ENCODE data around the gene CEP85.

CEP85 gene

DNA sequence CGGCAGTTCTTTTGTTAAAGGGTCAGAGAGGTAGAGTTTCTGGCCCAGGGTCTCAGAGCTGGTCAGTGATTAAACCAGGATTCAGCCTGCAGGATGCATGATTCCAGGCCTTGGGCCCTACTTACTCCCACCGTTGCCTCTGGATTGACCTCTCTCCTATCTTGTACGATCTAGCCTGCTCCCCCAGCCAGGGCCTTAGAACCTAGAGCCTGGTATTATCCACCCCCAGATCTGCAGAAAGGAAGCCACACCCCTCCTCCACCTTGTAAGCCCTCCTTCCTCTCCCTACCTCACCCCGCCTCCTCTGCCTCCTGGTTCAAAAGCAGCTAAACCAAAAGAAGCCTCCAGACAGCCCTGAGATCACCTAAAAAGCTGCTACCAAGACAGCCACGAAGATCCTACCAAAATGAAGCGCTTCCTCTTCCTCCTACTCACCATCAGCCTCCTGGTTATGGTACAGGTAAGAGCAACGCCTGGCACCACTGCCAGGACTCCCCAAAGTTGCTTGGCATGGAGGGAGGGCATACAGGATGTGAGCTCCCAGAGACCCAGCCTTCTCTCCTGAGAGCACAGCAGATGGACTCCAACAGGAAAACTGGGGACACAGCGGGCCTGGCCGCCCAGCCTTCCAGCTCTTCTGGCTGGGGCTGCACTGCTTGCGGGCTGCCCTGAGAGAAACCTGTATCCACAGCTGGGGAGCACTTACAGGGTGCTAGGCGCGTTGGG is 83.8 kb downstream of the CEP85 start, which contains the start of gene CD52:
TSS of gene CD52 (plus strand) at position 347 of the 726 bp plus-strand sequence. CDS start at position 407, 60 bp downstream.
- peak; percentile 87 for DNase-seq

DNA sequence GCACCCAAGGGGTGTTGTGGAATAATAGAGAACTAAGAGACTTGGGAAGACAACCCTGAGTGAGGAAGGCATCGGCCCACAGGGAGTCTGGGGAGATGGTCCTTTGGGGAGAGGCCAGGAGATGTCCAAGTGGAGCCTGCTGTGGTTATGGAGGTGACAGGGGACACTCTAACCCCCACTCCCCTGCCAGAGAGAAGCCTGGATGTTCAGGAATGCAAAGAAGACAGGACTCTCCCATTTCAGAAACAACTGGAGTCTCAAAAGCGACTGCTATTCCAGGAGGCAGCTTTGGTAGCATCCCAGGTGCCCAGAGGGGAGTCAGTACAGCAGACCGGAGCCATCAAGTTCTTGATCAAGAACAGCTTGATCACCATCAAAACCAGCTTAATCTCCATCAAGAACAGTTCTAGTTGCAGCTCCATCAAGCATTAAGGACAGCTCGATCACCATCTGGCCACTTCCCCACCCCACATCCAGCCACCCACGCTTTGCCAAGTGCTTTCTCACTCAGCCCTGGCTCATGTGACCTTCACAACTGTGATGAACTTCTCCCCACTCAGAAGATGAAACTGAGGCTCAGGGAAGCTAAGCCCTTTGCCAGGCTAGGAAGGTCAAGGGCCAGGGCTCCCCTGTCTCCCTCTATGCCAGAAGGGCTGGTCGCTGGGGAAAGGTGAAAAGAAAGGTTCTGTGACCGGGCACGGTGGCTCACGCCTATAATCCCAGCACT is 84.5 kb downstream of the CEP85 start:
- peak; percentile 64 for DNase-seq

DNA sequence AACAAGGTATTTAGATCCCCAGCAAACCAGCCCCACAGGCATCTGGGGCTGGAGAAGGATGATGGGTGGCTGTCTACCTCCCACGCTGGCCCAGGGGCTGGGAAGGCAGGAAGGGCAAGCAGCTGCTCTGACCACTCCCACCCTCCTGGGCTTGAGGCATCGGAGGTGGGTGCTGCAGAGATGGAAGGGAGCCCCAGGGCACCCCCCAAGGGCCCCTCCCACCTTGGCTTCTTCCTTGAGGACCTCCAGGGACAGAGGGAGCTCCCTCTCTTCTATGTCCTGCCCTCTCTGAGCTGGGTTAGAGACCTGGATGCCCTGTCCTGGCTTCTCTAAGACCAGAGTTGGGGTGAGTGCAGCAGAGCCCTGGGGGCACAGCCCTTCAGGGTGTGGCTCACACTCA is 86.9 kb downstream of the CEP85 start:
- no peak for DNase-seq

DNA sequence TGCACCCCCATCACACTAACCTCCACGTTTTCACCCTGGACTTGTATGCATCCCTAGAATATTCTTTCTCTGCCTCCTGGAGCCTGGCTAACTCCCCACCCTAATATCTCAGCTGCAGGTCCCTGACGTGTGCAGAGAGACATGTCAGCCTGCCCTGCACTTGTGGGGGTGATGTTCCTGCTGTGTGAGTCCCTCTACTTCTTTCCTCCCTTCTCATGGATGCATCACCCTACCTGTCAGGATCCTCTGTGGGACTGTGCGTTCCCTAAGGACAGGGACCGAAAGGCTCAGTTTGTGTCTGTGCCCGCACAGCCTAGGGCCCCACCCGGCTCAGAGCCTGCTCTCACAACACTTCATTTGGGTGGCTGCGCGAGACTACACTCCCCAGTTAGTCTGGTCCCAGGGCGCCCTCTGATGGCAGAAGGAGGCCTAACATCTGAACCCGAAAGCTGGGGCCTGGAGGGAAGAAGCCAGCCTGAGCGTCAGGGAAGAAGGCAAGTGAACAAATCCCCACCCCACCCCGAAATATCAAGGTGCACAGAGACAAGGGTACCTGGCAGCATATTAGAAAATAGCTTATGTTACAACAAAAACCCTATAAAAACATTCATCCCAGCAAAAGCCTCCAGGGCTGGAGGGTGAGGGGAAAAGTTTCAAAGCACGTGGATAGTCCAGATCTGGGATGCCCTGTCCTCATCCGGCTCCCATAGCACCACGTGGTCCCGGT is 87.5 kb downstream of the CEP85 start:
- DNase-seq = peak; percentile 95

DNA sequence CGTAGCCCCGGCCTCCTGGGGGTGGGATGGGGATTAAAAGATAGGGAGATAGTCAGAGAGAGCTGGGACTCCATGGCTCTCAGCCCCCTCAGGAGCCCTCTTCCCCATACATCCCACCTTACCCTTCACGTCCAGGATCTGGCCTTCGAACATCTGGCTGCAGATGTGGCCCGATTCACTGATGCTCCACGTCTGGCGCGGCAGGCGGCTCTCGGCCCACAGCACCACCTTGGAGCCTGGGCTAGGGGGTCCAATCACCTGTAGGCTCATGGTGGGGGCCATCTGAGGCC is 88.0 kb downstream of the CEP85 start:
- no peak for DNase-seq

DNA sequence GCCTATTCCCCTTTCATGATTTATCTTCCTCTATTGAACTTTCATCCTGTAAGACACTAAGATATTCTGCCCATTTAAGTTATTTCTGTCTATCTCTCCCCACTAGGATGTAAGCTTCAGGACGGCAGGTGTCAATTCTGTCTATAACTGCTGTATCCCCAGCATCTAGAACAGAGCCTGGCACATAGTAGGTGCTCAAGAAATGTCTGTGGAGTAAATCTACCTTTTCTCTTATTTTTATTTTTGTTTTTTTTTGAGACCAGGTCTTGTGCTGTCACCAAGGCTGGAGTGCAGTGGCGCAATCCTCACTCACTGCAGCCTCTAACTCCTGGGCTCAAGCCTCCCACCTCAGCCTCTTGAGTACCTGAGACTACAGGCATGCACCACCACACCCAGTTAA is 89.4 kb downstream of the CEP85 start:
- no peak for DNase-seq

DNA sequence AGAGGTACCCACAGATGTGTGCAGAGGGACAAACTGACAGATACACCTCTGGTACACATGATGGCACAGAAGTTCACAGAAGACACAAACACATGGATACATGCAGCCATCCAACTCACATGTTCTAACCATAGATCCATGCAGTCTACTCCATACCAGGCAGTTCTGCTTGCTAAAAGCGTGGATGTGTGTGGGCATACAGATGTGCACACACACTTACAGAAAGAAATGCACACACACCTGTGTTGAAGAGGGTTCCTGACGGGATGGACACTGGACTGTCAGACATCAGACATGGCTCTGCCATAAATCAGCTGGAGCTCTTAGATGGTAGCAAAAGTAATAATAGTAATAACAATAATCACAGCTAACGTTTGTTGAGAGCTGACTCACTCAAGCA is 90.5 kb downstream of the CEP85 start:
- no peak for DNase-seq

DNA sequence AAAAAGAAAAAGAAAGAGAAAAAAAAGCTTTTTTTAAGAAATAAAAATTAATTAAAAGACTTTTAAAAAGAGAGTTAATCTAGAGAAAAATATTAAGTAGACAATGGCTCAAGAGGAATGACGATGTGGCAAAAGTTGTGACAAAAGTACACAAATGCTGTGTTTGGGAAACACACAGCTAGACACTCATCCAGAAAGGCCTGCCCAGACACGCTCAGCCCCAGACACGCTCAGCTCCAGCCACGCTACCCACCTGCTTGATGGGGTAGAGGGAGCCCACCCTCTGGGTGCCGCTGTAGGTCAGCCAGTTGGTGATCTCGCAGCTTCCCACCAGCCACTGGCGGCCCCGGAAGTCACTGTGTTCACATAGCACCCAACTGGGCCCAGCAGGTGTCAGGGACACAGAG is 94.0 kb downstream of the CEP85 start:
- no peak for DNase-seq
